Endothelial cell of umbilical vein (primary cell): Measurements from ENCODE around the gene DAPK2. TPM values are rescaled to one million over a fixed set of nuclear protein-coding genes. Genes with fewer than 3 reads are reported as not detected.

Experiments used
- BruUV-seq: library from RNA; stranded (reverse); fragments of 400-500 nt; replicated peaks from 2 replicates; lab custom pipeline; 2021; lab: Mats Ljungman, UMichigan
- CTCF ChIA-PET: fragments of 300-600, 350-600 bp; sonication (Branson Sonifier 250); formaldehyde crosslinking; loops from one replicate; lab custom pipeline; 2021; ENCODE audit warnings: antibody characterized with exemption, inconsistent platforms; lab: Charles Lee
- POLR2A ChIA-PET: fragments of 300-600, 350-600 bp; sonication (Branson Sonifier 250); formaldehyde crosslinking; loops from one replicate; lab custom pipeline; 2021; ENCODE audit warnings: antibody characterized with exemption, inconsistent platforms; lab: Charles Lee
- DNase-seq: peaks from one replicate; pipeline ENCODE4 v3.0.0-alpha.2; 2011; ENCODE audit warnings: low read depth, low spot score
- FAIRE-seq: peaks from 2 replicates; lab custom pipeline; 2011; peaks lifted over from hg19 to GRCh38; lab: Jason Lieb, UNC
- H2AFZ ChIP-seq: 2 replicates; pipeline ENCODE4 v1.6.0; 2012; ENCODE audit warnings: low read depth, low read length, control low read depth, inconsistent platforms
- H3K27ac ChIP-seq: 2 replicates; pipeline ENCODE4 v1.5.1; 2011; ENCODE audit warnings: low read depth, mild to moderate bottlenecking, control low read depth, low read length, moderate library complexity; ENCODE audit not compliant: insufficient read depth
- H3K27me3 ChIP-seq, 2 experiments: 2 replicates each; pipeline versions ENCODE4 v1.6.0 to v1.6.1; 2011; ENCODE audit warnings: low read length in 2 of 2, mixed read lengths in 1 of 2; ENCODE audit not compliant: control insufficient read depth in 2 of 2, insufficient read depth in 2 of 2
- H3K36me3 ChIP-seq, 2 experiments: 2 replicates in 1 of 2; 3 replicates in 1 of 2; pipeline ENCODE4 v1.5.1; 2011; ENCODE audit warnings: low read length in 2 of 2, mild to moderate bottlenecking in 1 of 2, moderate library complexity in 1 of 2; ENCODE audit not compliant: control insufficient read depth in 2 of 2, insufficient read depth in 2 of 2; ENCODE audit errors: extremely low read depth in 1 of 2
- H3K4me1 ChIP-seq: 3 replicates; pipeline ENCODE4 v1.5.1; 2011; ENCODE audit warnings: mild to moderate bottlenecking, low read length; ENCODE audit not compliant: control insufficient read depth, insufficient read depth; ENCODE audit errors: extremely low read depth
- H3K4me2 ChIP-seq: 2 replicates; pipeline ENCODE4 v1.6.1; 2011; ENCODE audit warnings: low read length, control low read depth, mixed read lengths; ENCODE audit not compliant: insufficient read depth
- H3K4me3 ChIP-seq, 3 experiments: fragments of 200-600 bp in 1 of 3; sonication (generic), shearing (Covaris generic) in 1 of 3; replicated peaks in 1 of 3; 2 replicates each; pipeline ENCODE4 v1.5.1; 2011 to 2016; ENCODE audit warnings: control low read depth in 3 of 3, low read length in 3 of 3, mild to moderate bottlenecking in 2 of 3, inconsistent platforms in 1 of 3, low read depth in 1 of 3, moderate library complexity in 1 of 3; ENCODE audit not compliant: insufficient read depth in 1 of 3
- H3K79me2 ChIP-seq: 2 replicates; pipeline ENCODE4 v1.6.0; 2012; ENCODE audit warnings: low read length, inconsistent platforms; ENCODE audit not compliant: control insufficient read depth, insufficient read depth
- H3K9ac ChIP-seq: replicated peaks from 2 replicates; pipeline ENCODE3; 2011; ENCODE audit warnings: low read length, control low read depth; ENCODE audit not compliant: insufficient read depth; ENCODE audit errors: extremely low read depth
- H3K9me1 ChIP-seq: replicated peaks from 3 replicates; pipeline ENCODE4 v1.6.0; 2011; ENCODE audit warnings: mild to moderate bottlenecking, low read length; ENCODE audit not compliant: control insufficient read depth, insufficient read depth; ENCODE audit errors: extremely low read depth
- H3K9me3 ChIP-seq: replicated peaks from 2 replicates; pipeline ENCODE4 v1.5.1; 2012; ENCODE audit warnings: low read length, inconsistent platforms; ENCODE audit not compliant: control insufficient read depth, insufficient read depth
- H4K20me1 ChIP-seq: replicated peaks from 2 replicates; pipeline ENCODE3; 2011; ENCODE audit warnings: mild to moderate bottlenecking, low read length; ENCODE audit not compliant: control insufficient read depth, insufficient read depth; ENCODE audit errors: extremely low read depth
- EZH2 ChIP-seq: IDR thresholded peaks from 2 replicates; pipeline ENCODE4 v1.6.1; 2012; ENCODE audit warnings: borderline replicate concordance, low read depth, mild to moderate bottlenecking, moderate library complexity, low read length, inconsistent platforms; ENCODE audit not compliant: severe bottlenecking
- FOS ChIP-seq: IDR thresholded peaks from 2 replicates; pipeline ENCODE4 v1.6.1; 2011; ENCODE audit warnings: mild to moderate bottlenecking, low read length, moderate library complexity, borderline replicate concordance; ENCODE audit not compliant: insufficient read depth
- GATA2 ChIP-seq: IDR thresholded peaks from 2 replicates; pipeline ENCODE4 v1.7.0; 2011; ENCODE audit warnings: low read depth, mild to moderate bottlenecking, moderate library complexity, mixed read lengths, low read length; ENCODE audit not compliant: insufficient read length, insufficient read depth
- JUN ChIP-seq: IDR thresholded peaks from 2 replicates; pipeline ENCODE4 v1.6.1; 2011; ENCODE audit warnings: borderline replicate concordance, low read depth; ENCODE audit not compliant: insufficient read length, insufficient read depth
- MYC ChIP-seq: IDR thresholded peaks from one replicate; pipeline ENCODE4 v1.6.1; 2011; ENCODE audit warnings: mild to moderate bottlenecking, low read depth, low read length
- POLR2A ChIP-seq: IDR thresholded peaks from 2 replicates; pipeline ENCODE4 v1.6.1; 2012; ENCODE audit warnings: low read depth, mild to moderate bottlenecking, control low read depth, low read length
- POLR2AphosphoS5 ChIP-seq: IDR thresholded peaks from 2 replicates; pipeline ENCODE4 v1.6.1; 2012; ENCODE audit warnings: low read depth, mild to moderate bottlenecking, control low read depth, low read length, moderate library complexity; ENCODE audit not compliant: insufficient read depth
- dilution Hi-C: fragments of 300-500 bp; cut with MboI; formaldehyde crosslinking; loops from one replicate; pipeline ENCODE4 v1.15.0; 2019; ENCODE audit warnings: low sequenced_read_pairs; ENCODE audit not compliant: extremely low pct_ligation_motif_present
- intact Hi-C: fragments of 100-400 bp; cut with micrococcal nuclease; formaldehyde crosslinking; loops from one replicate; pipeline ENCODE4 v1.10.0; 2022
- polyA plus RNA-seq, 4 experiments: library from polyadenylated mRNA; depleted of rRNA in 3 of 4; stranded (reverse) in 3 of 4; unstranded in 1 of 4; fragments of >200 nt; gene quantifications; 2 replicates each; pipeline versions ENCODE4 v1.2.1 to v1.2.3, GENCODE V29; 2011 to 2012; ENCODE audit warnings: missing spikeins in 1 of 4
- total RNA-seq: library from RNA; stranded (reverse); gene quantifications from 2 replicates; pipeline ENCODE4 v1.2.3, GENCODE V29; 2021
- TF ChIP-seq, protein P1 (sequence below): IDR thresholded peaks from 2 replicates; pipeline ENCODE4 v1.6.1; 2011; ENCODE audit not compliant: insufficient read depth, insufficient read length
- TF ChIP-seq, protein P2 (sequence below), 2 donors: IDR thresholded peaks; 1 replicate in 1 of 2; 2 replicates in 1 of 2; pipeline ENCODE4 v1.5.1; 2011; ENCODE audit warnings: low read length in 2 of 2, mild to moderate bottlenecking in 2 of 2, moderate library complexity in 2 of 2, control low read depth in 1 of 2, inconsistent platforms in 1 of 2, low read depth in 1 of 2; ENCODE audit not compliant: insufficient read depth in 1 of 2; ENCODE audit errors: extremely low read depth in 1 of 2

DAPK2 gene
- total and polyA plus RNA-seq, 2 donors (not counting 3 experiments of a cell fraction or from before 2014, with no cell fraction given) = 2.8 to 6.7 TPM

DNA sequence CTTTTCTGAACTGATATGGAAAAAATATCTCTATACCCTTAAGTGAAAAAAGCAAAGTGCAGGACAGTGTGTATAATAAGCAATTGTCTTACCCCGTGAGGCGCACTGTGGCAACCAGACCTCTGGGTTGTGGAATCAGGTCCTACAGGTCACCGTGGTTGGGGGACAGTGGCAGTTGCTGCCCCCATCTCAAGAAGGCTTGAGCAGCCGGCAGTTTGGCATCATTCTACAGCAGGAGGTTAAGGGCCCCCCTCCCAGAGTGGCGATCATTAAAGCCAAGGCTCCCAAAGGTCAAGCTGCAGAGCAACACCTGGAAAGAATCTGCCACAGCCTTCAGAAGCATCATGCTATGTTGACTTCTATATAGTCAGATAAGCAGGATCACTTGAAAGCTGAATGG lies 156.5 kb downstream of the DAPK2 start:
- TF ChIP-seq GATA2 (no peak), JUN (no peak), EZH2 (no peak), MYC (no peak), FOS (no peak), POLR2AphosphoS5 (no peak), POLR2A (no peak)
- TF ChIP-seq, protein P1, sequence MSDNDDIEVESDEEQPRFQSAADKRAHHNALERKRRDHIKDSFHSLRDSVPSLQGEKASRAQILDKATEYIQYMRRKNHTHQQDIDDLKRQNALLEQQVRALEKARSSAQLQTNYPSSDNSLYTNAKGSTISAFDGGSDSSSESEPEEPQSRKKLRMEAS = no peak
- TF ChIP-seq, protein P2, sequence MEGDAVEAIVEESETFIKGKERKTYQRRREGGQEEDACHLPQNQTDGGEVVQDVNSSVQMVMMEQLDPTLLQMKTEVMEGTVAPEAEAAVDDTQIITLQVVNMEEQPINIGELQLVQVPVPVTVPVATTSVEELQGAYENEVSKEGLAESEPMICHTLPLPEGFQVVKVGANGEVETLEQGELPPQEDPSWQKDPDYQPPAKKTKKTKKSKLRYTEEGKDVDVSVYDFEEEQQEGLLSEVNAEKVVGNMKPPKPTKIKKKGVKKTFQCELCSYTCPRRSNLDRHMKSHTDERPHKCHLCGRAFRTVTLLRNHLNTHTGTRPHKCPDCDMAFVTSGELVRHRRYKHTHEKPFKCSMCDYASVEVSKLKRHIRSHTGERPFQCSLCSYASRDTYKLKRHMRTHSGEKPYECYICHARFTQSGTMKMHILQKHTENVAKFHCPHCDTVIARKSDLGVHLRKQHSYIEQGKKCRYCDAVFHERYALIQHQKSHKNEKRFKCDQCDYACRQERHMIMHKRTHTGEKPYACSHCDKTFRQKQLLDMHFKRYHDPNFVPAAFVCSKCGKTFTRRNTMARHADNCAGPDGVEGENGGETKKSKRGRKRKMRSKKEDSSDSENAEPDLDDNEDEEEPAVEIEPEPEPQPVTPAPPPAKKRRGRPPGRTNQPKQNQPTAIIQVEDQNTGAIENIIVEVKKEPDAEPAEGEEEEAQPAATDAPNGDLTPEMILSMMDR (IDR thresholded peaks at IDR 0.05; ENCODE audit: extremely low read depth in 1 of 2, insufficient read depth in 1 of 2, low read depth in 1 of 2, low read length in 2 of 2) = no peak
- FAIRE-seq (no peak), DNase-seq (no peak)
- H3K4me1 ChIP-seq = no peaks in the 10 kb centered on the region
- dilution Hi-C loops = no loop called here
- intact Hi-C loops = loop anchor here (5.0 kb wide), 1 partner anchor 278 kb away; no protein-coding TSS in a partner anchor
- no peaks in the 10 kb centered on the region for H3K79me2 ChIP-seq
- no peaks in the 10 kb centered on the region for H3K9me3 ChIP-seq
- BruUV-seq = no TSS peak
- H3K27ac ChIP-seq = no peak overlapping the region
- no peaks in the 10 kb centered on the region for H3K9me1 ChIP-seq
- ChIA-PET CTCF (interaction anchor here (0.9 to 8.1 kb wide), 14 partner anchors 9 to 280 kb away, joined by 3 to 105 read pairs (median 4); partner anchors contain the start of gene DAPK2), POLR2A (no interaction called here)
- no peaks in the 10 kb centered on the region for H3K36me3 ChIP-seq
- no peak overlapping the region for H3K4me2 ChIP-seq
- H3K27me3 ChIP-seq = no peaks in the 10 kb centered on the region
- H3K9ac ChIP-seq = no peak overlapping the region
- no peak overlapping the region for H2AFZ ChIP-seq
- no peak overlapping the region for H3K4me3 ChIP-seq
- no peaks in the 10 kb centered on the region for H4K20me1 ChIP-seq
